Measurements from ENCODE around the gene FGF5. TPM values are rescaled to one million over a fixed set of nuclear protein-coding genes. Genes with fewer than 3 reads are reported as not detected.

FGF5 gene
- total RNA-seq, 1 experiment from 2014 or later: not detected

DNA sequence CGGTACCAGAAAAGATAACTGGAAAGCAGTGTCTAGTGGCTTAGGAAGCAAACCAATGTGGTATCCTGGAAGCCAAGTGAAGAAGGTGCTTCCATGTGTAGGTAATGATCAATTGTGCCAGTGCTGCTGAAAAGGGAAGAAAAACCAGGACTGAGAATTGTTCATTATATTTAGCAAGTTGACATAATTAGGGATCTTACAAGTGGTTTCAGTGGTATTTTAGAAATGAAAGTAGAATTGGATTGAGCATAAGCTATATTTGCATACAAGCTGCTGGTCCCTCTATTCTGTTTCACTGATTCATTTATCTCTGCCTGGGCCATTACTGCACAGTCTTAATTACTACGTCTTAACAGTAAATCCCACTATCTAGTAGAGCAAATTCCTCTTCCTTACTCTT is 36.9 kb upstream of the FGF5 start:
- Histone ChIP-seq H3T11ph (ENCODE audit: low read length) (no peak overlapping the region), H2BK15ac (ENCODE audit: low read depth, low read length) (no peak overlapping the region), H3K4me1 (ENCODE audit: insufficient read depth, low read length) (no peaks in the 10 kb centered on the region), H3K18ac (ENCODE audit: insufficient read length, low read depth, low read length) (no peak overlapping the region), H2BK5ac (ENCODE audit: insufficient read length, low read length) (no peak overlapping the region), H4K91ac (ENCODE audit: insufficient read length, low read depth, low read length) (no peak overlapping the region), H4K8ac (replicated peaks; ENCODE audit: insufficient read length, low read depth, low read length) (no peak overlapping the region), H3K9ac (ENCODE audit: extremely low read depth, insufficient read length, low read length) (no peak overlapping the region), H3K23ac (ENCODE audit: insufficient read length, low read depth, low read length) (no peak overlapping the region), H4K20me1 (ENCODE audit: control insufficient read depth, insufficient read depth, insufficient read length) (no peaks in the 10 kb centered on the region), H3K14ac (ENCODE audit: insufficient read depth, low read length) (no peak overlapping the region), H3K23me2 (ENCODE audit: insufficient read length, low read depth, low read length, poor library complexity, severe bottlenecking) (no peaks in the 10 kb centered on the region), H3K4ac (ENCODE audit: low read depth, low read length) (no peak overlapping the region), H3K9me3 (ENCODE audit: control insufficient read depth, low read depth, low read length) (no peaks in the 10 kb centered on the region), H2BK120ac (ENCODE audit: low read depth, low read length, poor library complexity, severe bottlenecking) (no peak overlapping the region), H3K4me2 (ENCODE audit: insufficient read depth, insufficient read length, low read length) (no peak overlapping the region), H3K27ac (ENCODE audit: insufficient read length, low read depth, low read length) (no peak overlapping the region), H2BK12ac (ENCODE audit: insufficient read length, low read depth, low read length) (no peak overlapping the region), H3K27me3 (ENCODE audit: insufficient read depth, low read length) (no peaks in the 10 kb centered on the region), H2BK20ac (ENCODE audit: low read depth, low read length, poor library complexity, severe bottlenecking) (no peak overlapping the region), H3K79me2 (ENCODE audit: insufficient read depth, low read length) (no peaks in the 10 kb centered on the region), H3K56ac (ENCODE audit: insufficient read length, low read depth, low read length) (no peak overlapping the region), H2AFZ (ENCODE audit: low read length) (no peak overlapping the region), H3K79me1 (ENCODE audit: insufficient read depth, low read depth, low read length, poor library complexity, severe bottlenecking) (no peaks in the 10 kb centered on the region), H4K5ac (ENCODE audit: insufficient read length, low read depth, low read length) (no peak overlapping the region), H2AK5ac (ENCODE audit: insufficient read length, low read length) (no peak overlapping the region)
- no peak overlapping the region for H3K4me3 Mint-ChIP-seq
- no peak for TF ChIP-seq CTCF (conservative IDR thresholded peaks at IDR 0.05)
- H3K36me3 Mint-ChIP-seq (ENCODE audit: insufficient read depth in 1 of 3, low read depth in 3 of 3): no peaks in the 10 kb centered on the region
- DNase-seq: no peak
- peaks cover 22% of the 10 kb centered on the region for H3K27me3 Mint-ChIP-seq (ENCODE audit: low read depth)
- H3K9me3 Mint-ChIP-seq: no peaks in the 10 kb centered on the region
- no peaks in the 10 kb centered on the region for H3K4me1 Mint-ChIP-seq
- no peak overlapping the region for H3K27ac Mint-ChIP-seq
- no CpG with 5 or more reads among the region's 2 CpGs for WGBS (ENCODE audit: extremely low coverage, insufficient read length, low lambda C conversion rate)
